Gastrocnemius medialis (tissue), 4 donors: ENCODE measurements around the gene NEB. TPM values are rescaled to one million over a fixed set of nuclear protein-coding genes. Genes with fewer than 3 reads are reported as not detected.
A peak's percentile ranks its signal among the peaks of the same experiment; 100 is the strongest.

Source experiments
- ATAC-seq, 2 donors: fragments of 150-250 bp; one replicate each; pipeline ENCODE4 v1.9.1; 2016
- DNase-seq, 2 donors: peaks; one replicate each; pipeline ENCODE4 v3.0.0-alpha.2; 2019
- H3K27ac ChIP-seq, 4 donors: fragments of 200-600 bp; sonication (generic); 1 replicate in 1 of 4; 2 replicates in 3 of 4; pipeline ENCODE4 v1.5.1; 2016 to 2018; ENCODE audit warnings: mild to moderate bottlenecking in 2 of 4, moderate library complexity in 1 of 4
- H3K27me3 ChIP-seq, 3 donors: fragments of 200-600 bp; sonication (generic) in 2 of 3; 1 replicate in 1 of 3; 2 replicates in 2 of 3; pipeline versions ENCODE4 v1.5.1 to v1.6.0; 2016 to 2019; ENCODE audit warnings: mild to moderate bottlenecking in 1 of 3, moderate library complexity in 1 of 3
- H3K36me3 ChIP-seq, 2 donors: fragments of 200-600 bp; sonication (generic) in 1 of 2; one replicate each; pipeline ENCODE4 v1.5.1; 2017 to 2018
- H3K4me1 ChIP-seq, 2 donors: fragments of 200-600 bp; sonication (generic) in 1 of 2; one replicate each; pipeline ENCODE4 v1.5.1; 2016 to 2017; ENCODE audit warnings: mild to moderate bottlenecking in 2 of 2
- H3K4me3 ChIP-seq, 4 donors: fragments of 200-600 bp; sonication (generic) in 3 of 4; 1 replicate in 1 of 4; 2 replicates in 3 of 4; pipeline ENCODE4 v1.5.1; 2016 to 2019; ENCODE audit warnings: mild to moderate bottlenecking in 2 of 4
- H3K9me3 ChIP-seq, 3 donors: fragments of 200-600 bp; sonication (generic) in 2 of 3; 1 replicate in 1 of 3; 2 replicates in 2 of 3; pipeline ENCODE4 v1.5.1; 2016 to 2019
- CTCF ChIP-seq, 5 experiments: fragments of 450-650 bp in 3 of 5; fragments of 200-600 bp in 2 of 5; sonication (generic) in 2 of 5; IDR thresholded peaks in 4 of 5; conservative IDR thresholded peaks in 1 of 5; 1 replicate in 4 of 5; 2 replicates in 1 of 5; pipeline ENCODE4 v1.5.1; 2016 to 2019; ENCODE audit warnings: antibody characterized with exemption in 5 of 5, mild to moderate bottlenecking in 3 of 5, moderate library complexity in 3 of 5
- POLR2A ChIP-seq, 2 donors: fragments of 450-650 bp; IDR thresholded peaks; one replicate each; pipeline ENCODE4 v1.6.1; 2017; ENCODE audit warnings: antibody characterized with exemption in 2 of 2, mild to moderate bottlenecking in 2 of 2, moderate library complexity in 2 of 2
- in situ Hi-C, 4 donors: fragments of 200-750 bp; cut with MboI; loops; one replicate each; pipeline versions ENCODE4 v1.15.0 to v1.8.0; 2017; ENCODE audit warnings: low sequenced_read_pairs in 4 of 4
- intact Hi-C: fragments of 100-400 bp; cut with DNase I; formaldehyde crosslinking; loops from one replicate; pipeline ENCODE4 v1.15.1; 2023; ENCODE audit warnings: low total_unique reads
- total RNA-seq, 4 donors: library from RNA; depleted of rRNA; stranded (reverse); fragments of >200 nt; gene quantifications; one replicate each; pipeline versions ENCODE4 v1.1.0 to v1.2.3, GENCODE V29; 2016

The NEB gene
- total RNA-seq, 4 donors from 2014 or later, result 6,824 to 7,704 (median 7,108) TPM

GRCh38 chr2:151575338-151575737 is 158.9 kb downstream of the NEB start:
- no peaks in the 10 kb centered on the region for H3K27me3 ChIP-seq
- intact Hi-C loops (no loop called here), in situ Hi-C loops (no loop called here)
- ATAC-seq, result no peak
- TF ChIP-seq POLR2A (IDR thresholded peaks at IDR 0.05) (no peak), CTCF (IDR thresholded peaks at IDR 0.05 in 4 of 5, conservative IDR thresholded peaks at IDR 0.05 in 1 of 5) (no peak)
- no peak for DNase-seq
- H3K27ac ChIP-seq, result peak overlapping the region in 3 of 4 donors; percentile 6 to 45 (median 32)
- no peak overlapping the region for H3K4me3 ChIP-seq
- no peaks in the 10 kb centered on the region for H3K9me3 ChIP-seq
- H3K4me1 ChIP-seq, result no peaks in the 10 kb centered on the region
- peaks cover 0 to 71% of the 10 kb centered on the region in 2 donors for H3K36me3 ChIP-seq

GRCh38 chr2:151570191-151570590 is 164.1 kb downstream of the NEB start:
- Histone ChIP-seq H3K36me3 (peaks cover 2 to 95% of the 10 kb centered on the region in 2 donors), H3K4me3 (no peak overlapping the region), H3K27me3 (no peaks in the 10 kb centered on the region), H3K4me1 (peaks cover 6 to 17% of the 10 kb centered on the region in 2 donors), H3K9me3 (no peaks in the 10 kb centered on the region), H3K27ac (peak overlapping the region; percentile 17 to 84 (median 66))
- intact Hi-C loops, result no loop called here
- TF ChIP-seq POLR2A (IDR thresholded peaks at IDR 0.05) (no peak), CTCF (IDR thresholded peaks at IDR 0.05 in 4 of 5, conservative IDR thresholded peaks at IDR 0.05 in 1 of 5) (no peak)
- in situ Hi-C loops, result no loop called here
- DNase-seq (peak in 1 of 2 donors; percentile 83), ATAC-seq (peak; percentile 85 to 94)

GRCh38 chr2:151569167-151569566 is 165.1 kb downstream of the NEB start:
- Histone ChIP-seq H3K4me3 (no peak overlapping the region), H3K27ac (peak overlapping the region in 3 of 4 donors; percentile 51 to 84 (median 80)), H3K36me3 (peaks cover 2 to 95% of the 10 kb centered on the region in 2 donors), H3K9me3 (no peaks in the 10 kb centered on the region), H3K27me3 (no peaks in the 10 kb centered on the region), H3K4me1 (peaks cover 6 to 21% of the 10 kb centered on the region in 2 donors)
- in situ Hi-C loops, result no loop called here
- DNase-seq, result peak in 1 of 2 donors; percentile 44
- no peak for TF ChIP-seq POLR2A (IDR thresholded peaks at IDR 0.05)
- peak in 1 of 2 donors; percentile 50 for ATAC-seq
- intact Hi-C loops, result no loop called here

GRCh38 chr2:151568501-151568900 is 165.8 kb downstream of the NEB start:
- in situ Hi-C loops (no loop called here), intact Hi-C loops (no loop called here)
- DNase-seq (no peak), ATAC-seq (no peak)
- no peaks in the 10 kb centered on the region for H3K9me3 ChIP-seq
- peak overlapping the region in 2 of 4 donors; percentile 80 to 84 for H3K27ac ChIP-seq
- peaks cover 2 to 95% of the 10 kb centered on the region in 2 donors for H3K36me3 ChIP-seq
- no peak overlapping the region for H3K4me3 ChIP-seq
- H3K4me1 ChIP-seq, result peaks cover 6 to 21% of the 10 kb centered on the region in 2 donors
- no peaks in the 10 kb centered on the region for H3K27me3 ChIP-seq
- TF ChIP-seq POLR2A (IDR thresholded peaks at IDR 0.05) (no peak), CTCF (IDR thresholded peaks at IDR 0.05 in 4 of 5, conservative IDR thresholded peaks at IDR 0.05 in 1 of 5) (no peak)

GRCh38 chr2:151567006-151567405 is 167.3 kb downstream of the NEB start:
- no peak for ATAC-seq
- intact Hi-C loops, result no loop called here
- TF ChIP-seq CTCF (IDR thresholded peaks at IDR 0.05 in 4 of 5, conservative IDR thresholded peaks at IDR 0.05 in 1 of 5), result no peak
- TF ChIP-seq POLR2A (IDR thresholded peaks at IDR 0.05), result no peak

More at GRCh38 chr2:151567006-151567405, 167.3 kb downstream of the NEB start:
- peaks cover 10 to 21% of the 10 kb centered on the region in 2 donors for H3K4me1 ChIP-seq
- in situ Hi-C loops, result no loop called here
- peaks cover 2 to 95% of the 10 kb centered on the region in 2 donors for H3K36me3 ChIP-seq
- peak overlapping the region in 1 of 4 donors; percentile 84 for H3K27ac ChIP-seq
- H3K9me3 ChIP-seq, result no peaks in the 10 kb centered on the region
- no peaks in the 10 kb centered on the region for H3K27me3 ChIP-seq
- DNase-seq, result no peak
- H3K4me3 ChIP-seq, result no peak overlapping the region
